GM23248 (cell line): ENCODE data around the gene MPP3. TPM values are rescaled to one million over a fixed set of nuclear protein-coding genes. Genes with fewer than 3 reads are reported as not detected.

Experiments
- DNase-seq: peaks from one replicate; pipeline ENCODE4 v3.0.0-alpha.2; 2015
- H2AFZ ChIP-seq: fragments of 200-600 bp; sonication (generic); 2 replicates; pipeline ENCODE4 v1.6.1; 2016; ENCODE audit warnings: antibody characterized with exemption
- H3F3A ChIP-seq: fragments of 200-600 bp; sonication (generic); 2 replicates; pipeline ENCODE4 v1.6.1; 2016; ENCODE audit warnings: mild to moderate bottlenecking, antibody characterized with exemption, mixed run types; ENCODE audit not compliant: insufficient read depth
- H3K27ac ChIP-seq: fragments of 200-600 bp; sonication (generic); 2 replicates; pipeline ENCODE4 v1.5.1; 2016; ENCODE audit warnings: mild to moderate bottlenecking
- H3K27me3 ChIP-seq: fragments of 200-600 bp; sonication (generic); replicated peaks from 2 replicates; pipeline ENCODE4 v1.6.1; 2016; ENCODE audit warnings: mild to moderate bottlenecking; ENCODE audit not compliant: insufficient read depth
- H3K36me3 ChIP-seq: fragments of 200-600 bp; sonication (generic); 2 replicates; pipeline ENCODE4 v1.6.1; 2016; ENCODE audit warnings: low read depth, mild to moderate bottlenecking
- H3K4me1 ChIP-seq: fragments of 200-600 bp; sonication (generic); 2 replicates; pipeline ENCODE4 v1.6.1; 2016; ENCODE audit warnings: mild to moderate bottlenecking; ENCODE audit not compliant: insufficient read depth
- H3K4me2 ChIP-seq: fragments of 200-600 bp; sonication (generic); one replicate; pipeline ENCODE4 v1.6.1; 2016; ENCODE audit warnings: mild to moderate bottlenecking; ENCODE audit not compliant: unreplicated experiment
- H3K4me3 ChIP-seq: fragments of 200-600 bp; sonication (generic); 2 replicates; pipeline ENCODE4 v1.5.1; 2016; ENCODE audit warnings: mild to moderate bottlenecking
- H3K79me2 ChIP-seq: fragments of 200-600 bp; sonication (generic); 2 replicates; pipeline ENCODE4 v1.6.1; 2016; ENCODE audit warnings: mild to moderate bottlenecking; ENCODE audit not compliant: insufficient read depth
- H3K9ac ChIP-seq: fragments of 200-600 bp; sonication (generic); 2 replicates; pipeline ENCODE4 v1.6.1; 2016; ENCODE audit warnings: mild to moderate bottlenecking
- H3K9me2 ChIP-seq: fragments of 200-600 bp; sonication (generic); 2 replicates; pipeline ENCODE4 v1.6.1; 2016; ENCODE audit warnings: mixed run types, mild to moderate bottlenecking, moderate library complexity; ENCODE audit not compliant: insufficient read depth
- H3K9me3 ChIP-seq: fragments of 200-600 bp; sonication (generic); one replicate; pipeline ENCODE4 v1.6.1; 2017; ENCODE audit warnings: low read depth
- H4K20me1 ChIP-seq: fragments of 200-600 bp; sonication (generic); 2 replicates; pipeline ENCODE4 v1.6.0; 2016; ENCODE audit not compliant: insufficient read depth
- EZH2 ChIP-seq: fragments of 200-600 bp; sonication (generic); IDR thresholded peaks from 2 replicates; pipeline ENCODE4 v1.6.1; 2018; ENCODE audit warnings: antibody characterized with exemption, mild to moderate bottlenecking; ENCODE audit not compliant: insufficient read depth, poor library complexity, severe bottlenecking
- EZH2phosphoT487 ChIP-seq: fragments of 200-600 bp; sonication (generic); IDR thresholded peaks from 2 replicates; pipeline ENCODE4 v1.6.1; 2018; ENCODE audit warnings: antibody characterized with exemption, moderate library complexity, mild to moderate bottlenecking, low read depth; ENCODE audit not compliant: insufficient read depth
- WGBS, 2 experiments: methylation state at CpG; one replicate each; pipeline ENCODE4 v1.1.6; 2015 to 2017; ENCODE audit warnings: low lambda C conversion rate in 2 of 2, low coverage in 1 of 2; ENCODE audit errors: missing lambda C conversion rate in 2 of 2; 5-methylcytosine and 5-hydroxymethylcytosine counted together
- in situ Hi-C: fragments of 300-500 bp; cut with MboI; formaldehyde crosslinking; loops from 2 replicates; pipeline ENCODE4 v1.15.0; 2020
- polyA plus RNA-seq: library from polyadenylated mRNA; unstranded; fragments of >200 nt; fragmentation: Nextera tagmentation; extraction: Ambion mirVana; gene quantifications from 2 replicates; pipeline ENCODE4 v1.2.1, GENCODE V29; 2016
- total RNA-seq: library from RNA; depleted of rRNA; stranded (reverse); fragments of >200 nt; shearing (Covaris generic); gene quantifications from 2 replicates; pipeline ENCODE4 v1.2.3, GENCODE V29; 2014

The MPP3 gene
- total and polyA plus RNA-seq, 2 experiments from 2014 or later: 6.3 to 6.6 TPM

- H2AFZ ChIP-seq: peak overlapping the region; percentile 77
- H3K27me3 ChIP-seq: no peaks in the 10 kb centered on the region
- H4K20me1 ChIP-seq: no peaks in the 10 kb centered on the region
- in situ Hi-C loops: no loop called here
- peak overlapping the region; percentile 88 for H3K9ac ChIP-seq
- peak overlapping the region; percentile 81 for H3K4me3 ChIP-seq
- H3K9me2 ChIP-seq: no peaks in the 10 kb centered on the region
- WGBS, 2 experiments: 18 to 31% methylated on average over 21 to 35 of the region's 51 CpGs
- no peaks in the 10 kb centered on the region; the same call in 1 of the 2 replicates for H3K36me3 ChIP-seq
- H3K4me1 ChIP-seq: peaks cover 14% of the 10 kb centered on the region
- no peaks in the 10 kb centered on the region for H3K79me2 ChIP-seq
- no peaks in the 10 kb centered on the region for H3K9me3 ChIP-seq
- peak overlapping the region; percentile 89 for H3K4me2 ChIP-seq
- DNase-seq: peak; percentile 91
- H3K27ac ChIP-seq: peak overlapping the region; percentile 23; the same call in 1 of the 2 replicates
- TF ChIP-seq EZH2 (no peak), EZH2phosphoT487 (no peak)
- peaks cover 11% of the 10 kb centered on the region; the same call in 1 of the 2 replicates for H3F3A ChIP-seq
Observed at GRCh38 chr17:43832168-43832975, 574 bp downstream of the MPP3 start.

- Histone ChIP-seq H3K4me2 (no peak overlapping the region), H3K27ac (no peak overlapping the region), H3K4me1 (peaks cover 14% of the 10 kb centered on the region), H3K9me2 (no peaks in the 10 kb centered on the region), H4K20me1 (no peaks in the 10 kb centered on the region), H3K9ac (no peak overlapping the region), H2AFZ (no peak overlapping the region), H3K36me3 (no peaks in the 10 kb centered on the region; the same call in 1 of the 2 replicates), H3F3A (peaks cover 11% of the 10 kb centered on the region; the same call in 1 of the 2 replicates), H3K79me2 (no peaks in the 10 kb centered on the region), H3K27me3 (no peaks in the 10 kb centered on the region), H3K9me3 (no peaks in the 10 kb centered on the region), H3K4me3 (no peak overlapping the region)
- in situ Hi-C loops: no loop called here
- no peak for DNase-seq
- WGBS, 2 experiments: 79 to 88% methylated on average over 8 of the region's 8 CpGs
- TF ChIP-seq EZH2phosphoT487 (no peak), EZH2 (no peak)
Observed at GRCh38 chr17:43831633-43832032, 1.3 kb downstream of the MPP3 start.

GRCh38 chr17:43830510-43831140, 2.3 kb downstream of the MPP3 start:
- Histone ChIP-seq H4K20me1 (no peaks in the 10 kb centered on the region), H3K9me3 (no peaks in the 10 kb centered on the region), H3K27me3 (no peaks in the 10 kb centered on the region), H3K4me1 (peaks cover 14% of the 10 kb centered on the region), H3K9me2 (no peaks in the 10 kb centered on the region), H3K4me2 (no peak overlapping the region), H3K27ac (no peak overlapping the region), H3K79me2 (no peaks in the 10 kb centered on the region), H3K36me3 (peaks cover 5% of the 10 kb centered on the region; the same call in 1 of the 2 replicates), H3F3A (peaks cover 11% of the 10 kb centered on the region; the same call in 1 of the 2 replicates), H3K9ac (no peak overlapping the region), H3K4me3 (no peak overlapping the region), H2AFZ (no peak overlapping the region)
- no peak for DNase-seq
- TF ChIP-seq EZH2: no peak
- no peak for TF ChIP-seq EZH2phosphoT487
- WGBS, 2 experiments: 96 to 99% methylated on average over 7 of the region's 7 CpGs
- in situ Hi-C loops: no loop called here

DNA sequence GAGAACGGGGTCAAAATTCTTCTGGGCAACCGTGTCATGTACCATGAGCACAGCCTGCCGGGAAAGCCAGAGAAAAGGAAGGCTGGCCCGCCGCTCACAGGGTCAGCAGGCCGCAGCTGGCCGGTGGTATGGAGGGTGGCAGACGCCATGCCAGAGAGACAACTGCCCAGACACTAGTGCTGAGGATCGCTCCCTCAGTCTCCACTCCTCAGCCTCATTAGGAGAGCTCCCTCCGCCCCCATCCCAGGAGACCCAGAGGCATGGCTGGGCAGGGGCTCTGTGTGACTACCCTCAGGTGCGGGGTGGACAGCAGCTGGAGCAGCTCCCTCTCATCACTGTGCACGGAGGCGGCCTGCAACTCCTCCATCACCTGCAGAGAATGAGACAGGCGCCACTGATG, 3.2 kb downstream of the MPP3 start:
- H3K4me3 ChIP-seq: no peak overlapping the region
- H3K36me3 ChIP-seq: peaks cover 5% of the 10 kb centered on the region; the same call in 1 of the 2 replicates
- H3K9me3 ChIP-seq: no peaks in the 10 kb centered on the region
- H3F3A ChIP-seq: peaks cover 11% of the 10 kb centered on the region; the same call in 1 of the 2 replicates
- H3K27ac ChIP-seq: no peak overlapping the region
- no peak overlapping the region for H2AFZ ChIP-seq
- H3K79me2 ChIP-seq: no peaks in the 10 kb centered on the region
- peaks cover 14% of the 10 kb centered on the region for H3K4me1 ChIP-seq
- no peaks in the 10 kb centered on the region for H4K20me1 ChIP-seq
- no peak for TF ChIP-seq EZH2phosphoT487
- no peak for TF ChIP-seq EZH2
- in situ Hi-C loops: no loop called here
- no peaks in the 10 kb centered on the region for H3K9me2 ChIP-seq
- no peaks in the 10 kb centered on the region for H3K27me3 ChIP-seq
- DNase-seq: no peak
- 97 to 99% methylated on average over 13 to 14 of the region's 14 CpGs for WGBS, 2 experiments
- no peak overlapping the region for H3K4me2 ChIP-seq
- no peak overlapping the region for H3K9ac ChIP-seq
